ENCODE data around the gene IGSF3.
"Not testable (repeated sequence)": the region's sequence is repeated elsewhere in the genome, so short reads cannot be mapped to it uniquely, and the experiment has no call there.

GRCh38 chr1:116645802-116646672 is 21.5 kb downstream of the IGSF3 start:
- not testable (repeated sequence) for TF ChIP-seq EZH2 (IDR thresholded peaks at IDR 0.05); POLR2AphosphoS5 (IDR thresholded peaks at IDR 0.05; ENCODE audit: borderline replicate concordance, low read depth, low read length)
